ENCODE measurements around the gene CFAP47.
"Not testable (repeated sequence)": the region's sequence is repeated elsewhere in the genome, so short reads cannot be mapped to it uniquely, and the experiment has no call there.

The CFAP47 gene

DNA sequence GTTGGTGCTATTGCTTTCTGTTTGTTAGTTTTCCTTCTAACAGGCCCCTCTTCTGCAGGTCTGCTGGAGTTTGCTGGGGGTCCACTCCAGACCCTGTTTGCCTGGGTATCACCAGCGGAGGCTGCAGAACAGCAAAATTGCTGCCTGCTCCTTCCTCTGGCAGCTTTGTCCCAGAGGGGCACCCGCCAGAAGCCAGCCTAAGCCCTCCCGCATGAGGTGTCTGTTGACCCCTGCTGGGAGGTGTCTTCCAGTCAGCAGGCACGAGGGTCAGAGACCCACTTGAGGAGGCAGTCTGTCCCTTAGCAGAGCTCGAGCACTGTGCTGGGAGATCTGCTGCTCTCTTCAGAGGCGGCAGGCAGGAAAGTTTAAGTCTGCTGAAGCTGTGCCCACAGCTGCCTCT is 67.3 kb downstream of the CFAP47 start:
- not testable (repeated sequence) for DNase-seq; H3K27ac ChIP-seq (ENCODE audit: low read length, poor library complexity, severe bottlenecking); H3K9ac ChIP-seq (ENCODE audit: low read length); H2BK12ac ChIP-seq (ENCODE audit: low read length in 2 of 2); H3K23ac ChIP-seq (ENCODE audit: low read length in 2 of 2); H3K4me3 ChIP-seq (ENCODE audit: insufficient read depth in 1 of 2, low read depth in 1 of 2, low read length in 2 of 2); H3K79me1 ChIP-seq (replicated peaks; ENCODE audit: low read length, poor library complexity, severe bottlenecking); H2BK120ac ChIP-seq (ENCODE audit: low read depth, low read length); H3K9me3 ChIP-seq (ENCODE audit: control insufficient read depth, low read length); H3K4me1 ChIP-seq (ENCODE audit: control insufficient read depth, insufficient read depth, low read depth, low read length); H3K36me3 ChIP-seq (ENCODE audit: control insufficient read depth in 1 of 2, insufficient read depth in 2 of 2, low read depth in 1 of 2, low read length in 2 of 2); H2BK5ac ChIP-seq (ENCODE audit: low read depth, low read length, poor library complexity, severe bottlenecking); H2BK15ac ChIP-seq (ENCODE audit: low read depth, poor library complexity, severe bottlenecking); H3K14ac ChIP-seq (ENCODE audit: low read length in 2 of 2); H3K4me2 ChIP-seq (ENCODE audit: low read length, poor library complexity, severe bottlenecking); H3K18ac ChIP-seq (ENCODE audit: low read depth in 1 of 2, low read length in 2 of 2); H4K91ac ChIP-seq (ENCODE audit: low read length); H2AFZ ChIP-seq (ENCODE audit: low read depth, low read length); H3K4ac ChIP-seq (ENCODE audit: low read depth in 1 of 2, low read length in 2 of 2); H2AK5ac ChIP-seq (ENCODE audit: low read length, severe bottlenecking); H4K8ac ChIP-seq (ENCODE audit: low read length); H3K27me3 ChIP-seq (ENCODE audit: control insufficient read depth in 1 of 2, insufficient read depth in 1 of 2, low read length in 2 of 2)
- 80% methylated on average over 5 of the region's 6 CpGs for WGBS

DNA sequence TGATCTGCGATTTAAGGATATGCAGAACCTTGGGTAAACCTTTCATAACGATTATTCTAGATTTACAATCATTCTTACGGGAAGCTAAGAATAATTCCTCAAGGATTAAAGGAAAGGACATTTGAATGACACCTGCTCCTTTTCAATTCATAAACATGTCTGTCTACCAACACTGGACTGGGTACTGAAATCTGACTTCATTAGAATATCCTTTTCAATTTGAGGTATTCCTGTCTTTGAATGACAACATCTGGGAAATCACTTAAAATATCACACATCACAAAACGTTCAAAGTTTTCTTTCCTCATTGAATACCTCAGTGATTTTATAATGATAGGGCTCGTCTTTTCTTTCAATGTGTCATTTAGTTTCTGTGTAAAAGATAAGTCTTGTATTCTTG is 87.7 kb downstream of the CFAP47 start:
- H4K91ac ChIP-seq (ENCODE audit: low read length) = no peak overlapping the region
- H3K27me3 ChIP-seq (ENCODE audit: control insufficient read depth in 1 of 2, insufficient read depth in 1 of 2, low read length in 2 of 2) = no peaks in the 10 kb centered on the region
- H3K9me3 ChIP-seq (ENCODE audit: control insufficient read depth, low read length) = no peaks in the 10 kb centered on the region
- no peak overlapping the region for H2AFZ ChIP-seq (ENCODE audit: low read depth, low read length)
- H3K18ac ChIP-seq (ENCODE audit: low read depth in 1 of 2, low read length in 2 of 2) = no peak overlapping the region
- H3K36me3 ChIP-seq (ENCODE audit: control insufficient read depth in 1 of 2, insufficient read depth in 2 of 2, low read depth in 1 of 2, low read length in 2 of 2) = no peaks in the 10 kb centered on the region
- H3K4ac ChIP-seq (ENCODE audit: low read depth in 1 of 2, low read length in 2 of 2) = no peak overlapping the region
- no peak overlapping the region for H2BK12ac ChIP-seq (ENCODE audit: low read length in 2 of 2)
- WGBS = 100% methylated on average over 1 of the region's 5 CpGs
- H3K4me2 ChIP-seq (ENCODE audit: low read length, poor library complexity, severe bottlenecking) = no peak overlapping the region
- H3K4me3 ChIP-seq (ENCODE audit: insufficient read depth in 1 of 2, low read depth in 1 of 2, low read length in 2 of 2) = no peak overlapping the region
- H2BK15ac ChIP-seq (ENCODE audit: low read depth, poor library complexity, severe bottlenecking) = no peak overlapping the region
- H3K79me1 ChIP-seq (replicated peaks; ENCODE audit: low read length, poor library complexity, severe bottlenecking) = no peaks in the 10 kb centered on the region
- H4K8ac ChIP-seq (ENCODE audit: low read length) = no peak overlapping the region
- no peak overlapping the region for H2BK5ac ChIP-seq (ENCODE audit: low read depth, low read length, poor library complexity, severe bottlenecking)
- DNase-seq = no peak
- H3K23ac ChIP-seq (ENCODE audit: low read length in 2 of 2) = no peak overlapping the region
- no peaks in the 10 kb centered on the region for H3K4me1 ChIP-seq (ENCODE audit: control insufficient read depth, insufficient read depth, low read depth, low read length)
- no peak overlapping the region for H3K14ac ChIP-seq (ENCODE audit: low read length in 2 of 2)
- H3K27ac ChIP-seq (ENCODE audit: low read length, poor library complexity, severe bottlenecking) = no peak overlapping the region
- H3K9ac ChIP-seq (ENCODE audit: low read length) = no peak overlapping the region
- no peak overlapping the region for H2AK5ac ChIP-seq (ENCODE audit: low read length, severe bottlenecking)
- H2BK120ac ChIP-seq (ENCODE audit: low read depth, low read length) = no peak overlapping the region

DNA sequence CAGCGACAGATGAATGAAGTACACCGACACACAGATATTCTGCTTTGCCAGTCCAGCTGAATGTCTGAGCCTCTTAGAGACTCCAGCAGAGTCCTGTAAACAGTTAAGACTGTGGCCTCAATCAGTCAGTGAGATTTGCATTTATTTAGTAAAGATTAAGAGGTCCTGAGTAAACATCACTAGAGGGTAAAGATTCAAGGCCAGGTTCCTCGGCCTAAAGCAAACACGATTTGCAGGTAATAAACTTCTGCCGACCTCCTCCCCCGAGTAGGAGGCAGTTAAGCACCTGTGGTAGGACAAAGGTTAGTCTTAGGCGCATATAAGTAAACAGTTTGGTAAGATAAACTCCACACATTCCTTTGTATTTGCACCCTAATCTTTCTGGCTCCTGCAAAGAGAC is 99.6 kb downstream of the CFAP47 start:
- H3K9ac ChIP-seq (ENCODE audit: low read length) = no peak overlapping the region
- H2AFZ ChIP-seq (ENCODE audit: low read depth, low read length) = no peak overlapping the region
- H2AK5ac ChIP-seq (ENCODE audit: low read length, severe bottlenecking) = no peak overlapping the region
- no peak overlapping the region for H3K27ac ChIP-seq (ENCODE audit: low read length, poor library complexity, severe bottlenecking)
- no peak for DNase-seq
- no peak overlapping the region for H2BK120ac ChIP-seq (ENCODE audit: low read depth, low read length)
- WGBS = 43% methylated on average over 4 of the region's 7 CpGs
- H3K14ac ChIP-seq (ENCODE audit: low read length in 2 of 2) = no peak overlapping the region
- no peaks in the 10 kb centered on the region for H3K27me3 ChIP-seq (ENCODE audit: control insufficient read depth in 1 of 2, insufficient read depth in 1 of 2, low read length in 2 of 2)
- H3K4me3 ChIP-seq (ENCODE audit: insufficient read depth in 1 of 2, low read depth in 1 of 2, low read length in 2 of 2) = no peak overlapping the region
- no peak overlapping the region for H4K8ac ChIP-seq (ENCODE audit: low read length)
- H3K4ac ChIP-seq (ENCODE audit: low read depth in 1 of 2, low read length in 2 of 2) = no peak overlapping the region
- no peak overlapping the region for H3K4me2 ChIP-seq (ENCODE audit: low read length, poor library complexity, severe bottlenecking)
- no peaks in the 10 kb centered on the region for H3K36me3 ChIP-seq (ENCODE audit: control insufficient read depth in 1 of 2, insufficient read depth in 2 of 2, low read depth in 1 of 2, low read length in 2 of 2)
- H3K4me1 ChIP-seq (ENCODE audit: control insufficient read depth, insufficient read depth, low read depth, low read length) = no peaks in the 10 kb centered on the region
- H4K91ac ChIP-seq (ENCODE audit: low read length) = no peak overlapping the region
- H2BK12ac ChIP-seq (ENCODE audit: low read length in 2 of 2) = no peak overlapping the region
- no peak overlapping the region for H2BK5ac ChIP-seq (ENCODE audit: low read depth, low read length, poor library complexity, severe bottlenecking)
- no peaks in the 10 kb centered on the region for H3K79me1 ChIP-seq (replicated peaks; ENCODE audit: low read length, poor library complexity, severe bottlenecking)
- no peak overlapping the region for H2BK15ac ChIP-seq (ENCODE audit: low read depth, poor library complexity, severe bottlenecking)
- H3K9me3 ChIP-seq (ENCODE audit: control insufficient read depth, low read length) = no peaks in the 10 kb centered on the region
- H3K23ac ChIP-seq (ENCODE audit: low read length in 2 of 2) = no peak overlapping the region
- no peak overlapping the region for H3K18ac ChIP-seq (ENCODE audit: low read depth in 1 of 2, low read length in 2 of 2)

DNA sequence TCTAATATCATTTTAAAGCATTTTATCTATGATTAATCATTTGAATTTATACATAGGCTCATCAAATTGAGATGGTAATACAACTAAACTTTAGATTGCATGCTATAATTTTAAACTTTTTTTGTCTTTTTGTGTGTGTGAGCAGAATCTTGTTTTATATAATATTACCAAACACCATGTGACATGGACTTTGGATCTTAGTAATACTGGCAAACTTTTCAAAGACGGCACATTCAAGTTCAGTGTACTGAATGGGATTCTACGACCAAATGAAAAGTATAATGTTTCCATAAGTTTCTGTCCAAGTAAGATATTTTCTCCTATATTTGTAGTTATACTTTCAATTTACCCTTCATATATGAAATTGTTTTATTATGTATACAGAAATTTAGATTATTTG is 116.0 kb downstream of the CFAP47 start:
- no peak for DNase-seq
- Histone ChIP-seq H3K36me3 (ENCODE audit: control insufficient read depth in 1 of 2, insufficient read depth in 2 of 2, low read depth in 1 of 2, low read length in 2 of 2) (no peaks in the 10 kb centered on the region), H3K9me3 (ENCODE audit: control insufficient read depth, low read length) (no peaks in the 10 kb centered on the region), H3K14ac (ENCODE audit: low read length in 2 of 2) (no peak overlapping the region), H2BK120ac (ENCODE audit: low read depth, low read length) (no peak overlapping the region), H3K79me1 (replicated peaks; ENCODE audit: low read length, poor library complexity, severe bottlenecking) (no peaks in the 10 kb centered on the region), H3K4me3 (ENCODE audit: insufficient read depth in 1 of 2, low read depth in 1 of 2, low read length in 2 of 2) (no peak overlapping the region), H3K4ac (ENCODE audit: low read depth in 1 of 2, low read length in 2 of 2) (no peak overlapping the region), H3K18ac (ENCODE audit: low read depth in 1 of 2, low read length in 2 of 2) (no peak overlapping the region), H3K4me2 (ENCODE audit: low read length, poor library complexity, severe bottlenecking) (no peak overlapping the region), H3K4me1 (ENCODE audit: control insufficient read depth, insufficient read depth, low read depth, low read length) (no peaks in the 10 kb centered on the region), H3K27ac (ENCODE audit: low read length, poor library complexity, severe bottlenecking) (no peak overlapping the region), H3K27me3 (ENCODE audit: control insufficient read depth in 1 of 2, insufficient read depth in 1 of 2, low read length in 2 of 2) (no peaks in the 10 kb centered on the region), H4K91ac (ENCODE audit: low read length) (no peak overlapping the region), H2BK5ac (ENCODE audit: low read depth, low read length, poor library complexity, severe bottlenecking) (no peak overlapping the region), H3K9ac (ENCODE audit: low read length) (no peak overlapping the region), H2AFZ (ENCODE audit: low read depth, low read length) (no peak overlapping the region), H2BK12ac (ENCODE audit: low read length in 2 of 2) (no peak overlapping the region), H3K23ac (ENCODE audit: low read length in 2 of 2) (no peak overlapping the region), H2AK5ac (ENCODE audit: low read length, severe bottlenecking) (no peak overlapping the region), H2BK15ac (ENCODE audit: low read depth, poor library complexity, severe bottlenecking) (no peak overlapping the region), H4K8ac (ENCODE audit: low read length) (no peak overlapping the region)
- no CpG with 5 or more reads among the region's 2 CpGs for WGBS

All from mesenchymal stem cell (in vitro differentiated cells and primary cell).